Measurements from ENCODE around the gene S100A3. TPM values are rescaled to one million over a fixed set of nuclear protein-coding genes. Genes with fewer than 3 reads are reported as not detected.

The S100A3 gene
- total RNA-seq (2022; extraction: Qiagen RNA extraction; ENCODE audit: low read depth) = 85.7 to 107 TPM (median 98.6 TPM) in 5 replicates

GRCh38 chr1:153548722-153549688 is at the start of gene S100A3:
Gene S100A3 (minus strand): TSS chr1:153549258. CDS start chr1:153548485, 773 bp downstream.

GRCh38 chr1:153565529-153566374 is 16.7 kb upstream of the S100A3 start, which contains the start of gene S100A2:
Gene S100A2 (minus strand): TSS chr1:153565844. CDS start chr1:153563877, 1,967 bp downstream.

GRCh38 chr1:153545067-153546055 is 3.7 kb downstream of the S100A3 start, which contains the start of gene S100A4:
Gene S100A4 (minus strand): TSS chr1:153545806. CDS start chr1:153544794, 1,012 bp downstream.

GRCh38 chr1:153540394-153541361 is 8.4 kb downstream of the S100A3 start, which contains the start of gene S100A5:
Gene S100A5 (minus strand): TSS chr1:153540934. CDS start chr1:153540191, 743 bp downstream.

GRCh38 chr1:153535242-153536011 is 13.6 kb downstream of the S100A3 start, which contains the start of gene S100A6:
Gene S100A6 (minus strand): TSS chr1:153535991. CDS start chr1:153535339, 652 bp downstream.

Other genes with a start within 250 kb of the S100A3 start
- not detected in 5 replicates for gene PGLYRP3, start 236.3 kb downstream of the S100A3 start, total RNA-seq (2022; extraction: Qiagen RNA extraction; ENCODE audit: low read depth)
- gene PGLYRP4, start 200.4 kb downstream of the S100A3 start, total RNA-seq (2022; extraction: Qiagen RNA extraction; ENCODE audit: low read depth) = not detected in 5 replicates
- gene S100A9, start 191.4 kb downstream of the S100A3 start, total RNA-seq (2022; extraction: Qiagen RNA extraction; ENCODE audit: low read depth) = 0.38 to 2.0 TPM (median 1.1 TPM) in 5 replicates
- gene S100A12, start 173.6 kb downstream of the S100A3 start, total RNA-seq (2022; extraction: Qiagen RNA extraction; ENCODE audit: low read depth) = not detected in 5 replicates
- not detected in 5 replicates for gene S100A8, start 158.2 kb downstream of the S100A3 start, total RNA-seq (2022; extraction: Qiagen RNA extraction; ENCODE audit: low read depth)
- gene S100A7A, start 132.7 kb downstream of the S100A3 start, total RNA-seq (2022; extraction: Qiagen RNA extraction; ENCODE audit: low read depth) = not detected in 5 replicates
- not detected in 5 replicates for gene S100A7, start 88.6 kb downstream of the S100A3 start, total RNA-seq (2022; extraction: Qiagen RNA extraction; ENCODE audit: low read depth)
- 3,071 to 3,604 TPM (median 3,274 TPM) in 5 replicates for gene S100A6, start 13.3 kb downstream of the S100A3 start, total RNA-seq (2022; extraction: Qiagen RNA extraction; ENCODE audit: low read depth)
- 0.42 to 1.1 TPM (median 0.57 TPM) in 5 replicates for gene S100A5, start 8.3 kb downstream of the S100A3 start, total RNA-seq (2022; extraction: Qiagen RNA extraction; ENCODE audit: low read depth)
- gene S100A4, start 3.5 kb downstream of the S100A3 start, total RNA-seq (2022; extraction: Qiagen RNA extraction; ENCODE audit: low read depth) = 1,522 to 1,903 TPM (median 1,710 TPM) in 5 replicates
- 17.0 to 31.3 TPM (median 24.8 TPM) in 5 replicates for gene S100A2, start 16.6 kb upstream of the S100A3 start, total RNA-seq (2022; extraction: Qiagen RNA extraction; ENCODE audit: low read depth)
- gene S100A16, start 63.9 kb upstream of the S100A3 start, total RNA-seq (2022; extraction: Qiagen RNA extraction; ENCODE audit: low read depth) = 415 to 520 TPM (median 478 TPM) in 5 replicates
- gene S100A14, start 67.1 kb upstream of the S100A3 start, total RNA-seq (2022; extraction: Qiagen RNA extraction; ENCODE audit: low read depth) = 0.28 to 0.73 TPM (median 0.45 TPM) in 5 replicates
- 153 to 185 TPM (median 171 TPM) in 5 replicates for gene S100A13, start 78.2 kb upstream of the S100A3 start, total RNA-seq (2022; extraction: Qiagen RNA extraction; ENCODE audit: low read depth)
- 0.48 to 1.1 TPM (median 0.76 TPM) in 4 of 5 replicates, not detected in the other for gene S100A1, start 79.2 kb upstream of the S100A3 start, total RNA-seq (2022; extraction: Qiagen RNA extraction; ENCODE audit: low read depth)
- 66.4 to 82.5 TPM (median 76.1 TPM) in 5 replicates for gene CHTOP, start 84.8 kb upstream of the S100A3 start, total RNA-seq (2022; extraction: Qiagen RNA extraction; ENCODE audit: low read depth)
- 53.9 to 63.9 TPM (median 56.8 TPM) in 5 replicates for gene SNAPIN, start 109.4 kb upstream of the S100A3 start, total RNA-seq (2022; extraction: Qiagen RNA extraction; ENCODE audit: low read depth)
- 261 to 313 TPM (median 282 TPM) in 5 replicates for gene ILF2, start 121.7 kb upstream of the S100A3 start, total RNA-seq (2022; extraction: Qiagen RNA extraction; ENCODE audit: low read depth)
- 0.77 to 1.2 TPM (median 0.97 TPM) in 5 replicates for gene NPR1, start 129.4 kb upstream of the S100A3 start, total RNA-seq (2022; extraction: Qiagen RNA extraction; ENCODE audit: low read depth)
- 14.1 to 20.4 TPM (median 17.7 TPM) in 5 replicates for gene INTS3, start 178.8 kb upstream of the S100A3 start, total RNA-seq (2022; extraction: Qiagen RNA extraction; ENCODE audit: low read depth)
- 0.39 to 1.7 TPM (median 0.92 TPM) in 5 replicates for gene SLC27A3, start 226.1 kb upstream of the S100A3 start, total RNA-seq (2022; extraction: Qiagen RNA extraction; ENCODE audit: low read depth)

Data from A549 treated with RU486 at 1 μM for 4 hours (cell line).